CD4-positive, CD25-positive, alpha-beta regulatory T cell (primary cell): ENCODE measurements around the gene IQCF2. TPM values are rescaled to one million over a fixed set of nuclear protein-coding genes. Genes with fewer than 3 reads are reported as not detected.

Source experiments
- polyA plus RNA-seq, 4 donors: library from polyadenylated mRNA; unstranded; fragments of 300-500 nt; fragmentation: Illumina TruSeq; gene quantifications; one replicate each; pipeline ENCODE4 v1.2.3, GENCODE V29; 2021
- total RNA-seq: library from RNA; stranded (reverse); gene quantifications from one replicate; pipeline ENCODE4 v1.2.3, GENCODE V29; 2022

The IQCF2 gene
- total and polyA plus RNA-seq, 5 donors from 2014 or later = not detected

Other genes with a start within 250 kb of the IQCF2 start
- 47.0 TPM for gene TEX264, start 190.4 kb upstream of the IQCF2 start, total RNA-seq
- 100 to 1,000 TPM; 133 to 165 (median 139) TPM for gene TEX264, start 190.4 kb upstream of the IQCF2 start, polyA plus RNA-seq
- 3.0 TPM for gene GRM2, start 154.5 kb upstream of the IQCF2 start, total RNA-seq
- gene GRM2, start 154.5 kb upstream of the IQCF2 start, polyA plus RNA-seq = under 1 TPM in 1 of 4 donors, not detected in 3; 0.29 TPM
- not detected for gene IQCF6, start 82.4 kb upstream of the IQCF2 start, total RNA-seq
- gene IQCF6, start 82.4 kb upstream of the IQCF2 start, polyA plus RNA-seq = not detected
- not detected for gene IQCF5, start 14.0 kb downstream of the IQCF2 start, total RNA-seq
- not detected for gene IQCF5, start 14.0 kb downstream of the IQCF2 start, polyA plus RNA-seq
- not detected for gene IQCF1, start 41.7 kb downstream of the IQCF2 start, total RNA-seq
- gene IQCF1, start 41.7 kb downstream of the IQCF2 start, polyA plus RNA-seq = not detected
- 11.2 TPM for gene RRP9, start 80.3 kb downstream of the IQCF2 start, total RNA-seq
- 10 to 100 TPM; 17.0 to 25.4 (median 23.2) TPM for gene RRP9, start 80.3 kb downstream of the IQCF2 start, polyA plus RNA-seq
- 6.4 TPM for gene PARP3, start 80.7 kb downstream of the IQCF2 start, total RNA-seq
- 1 to 10 TPM; 2.9 to 5.4 (median 3.6) TPM for gene PARP3, start 80.7 kb downstream of the IQCF2 start, polyA plus RNA-seq
- gene GPR62, start 93.8 kb downstream of the IQCF2 start, total RNA-seq = not detected
- under 1 TPM in 1 of 4 donors, not detected in 3; 0.22 TPM for gene GPR62, start 93.8 kb downstream of the IQCF2 start, polyA plus RNA-seq
- gene PCBP4, start 105.8 kb downstream of the IQCF2 start, total RNA-seq = 24.6 TPM
- gene PCBP4, start 105.8 kb downstream of the IQCF2 start, polyA plus RNA-seq = 10 to 100 TPM in 3 of 4 donors, 1 to 10 TPM in 1; 9.6 to 19.4 (median 12.9) TPM
- gene ABHD14B, start 112.4 kb downstream of the IQCF2 start, total RNA-seq = 45.1 TPM
- 10 to 100 TPM; 60.3 to 86.1 (median 78.8) TPM for gene ABHD14B, start 112.4 kb downstream of the IQCF2 start, polyA plus RNA-seq
- 12.7 TPM for gene ABHD14A, start 113.4 kb downstream of the IQCF2 start, total RNA-seq
- 100 to 1,000 TPM in 2 of 4 donors, 10 to 100 TPM in 2; 91.0 to 137 (median 105) TPM for gene ABHD14A, start 113.4 kb downstream of the IQCF2 start, polyA plus RNA-seq
- gene ACY1, start 121.9 kb downstream of the IQCF2 start, total RNA-seq = 6.7 TPM
- 10 to 100 TPM in 3 of 4 donors, 1 to 10 TPM in 1; 6.4 to 14.7 (median 11.3) TPM for gene ACY1, start 121.9 kb downstream of the IQCF2 start, polyA plus RNA-seq
- gene RPL29, start 134.3 kb downstream of the IQCF2 start, total RNA-seq = 1,128 TPM
- 1,000 to 10,000 TPM; 1,236 to 1,661 (median 1,413) TPM for gene RPL29, start 134.3 kb downstream of the IQCF2 start, polyA plus RNA-seq
- gene DUSP7, start 195.0 kb downstream of the IQCF2 start, total RNA-seq = 12.7 TPM
- 1 to 10 TPM; 3.0 to 3.7 (median 3.5) TPM for gene DUSP7, start 195.0 kb downstream of the IQCF2 start, polyA plus RNA-seq